Retinal pigment epithelial cell (primary cell): Measurements from ENCODE around the gene GPD1.
"Not testable (repeated sequence)": the region's sequence is repeated elsewhere in the genome, so short reads cannot be mapped to it uniquely, and the experiment has no call there.

Experiments used
- DNase-seq: peaks from one replicate; pipeline ENCODE4 v3.0.0-alpha.2; 2010; ENCODE audit warnings: low read depth
- H3K4me3 ChIP-seq: 2 replicates; pipeline ENCODE4 v1.5.1; 2011; ENCODE audit warnings: mild to moderate bottlenecking, low read length, control low read depth, moderate library complexity
- TF ChIP-seq, protein P1 (sequence below): conservative IDR thresholded peaks from 2 replicates; pipeline ENCODE4 v1.5.1; 2011; ENCODE audit warnings: low read depth, low read length, control low read depth, inconsistent platforms

GPD1 gene

DNA sequence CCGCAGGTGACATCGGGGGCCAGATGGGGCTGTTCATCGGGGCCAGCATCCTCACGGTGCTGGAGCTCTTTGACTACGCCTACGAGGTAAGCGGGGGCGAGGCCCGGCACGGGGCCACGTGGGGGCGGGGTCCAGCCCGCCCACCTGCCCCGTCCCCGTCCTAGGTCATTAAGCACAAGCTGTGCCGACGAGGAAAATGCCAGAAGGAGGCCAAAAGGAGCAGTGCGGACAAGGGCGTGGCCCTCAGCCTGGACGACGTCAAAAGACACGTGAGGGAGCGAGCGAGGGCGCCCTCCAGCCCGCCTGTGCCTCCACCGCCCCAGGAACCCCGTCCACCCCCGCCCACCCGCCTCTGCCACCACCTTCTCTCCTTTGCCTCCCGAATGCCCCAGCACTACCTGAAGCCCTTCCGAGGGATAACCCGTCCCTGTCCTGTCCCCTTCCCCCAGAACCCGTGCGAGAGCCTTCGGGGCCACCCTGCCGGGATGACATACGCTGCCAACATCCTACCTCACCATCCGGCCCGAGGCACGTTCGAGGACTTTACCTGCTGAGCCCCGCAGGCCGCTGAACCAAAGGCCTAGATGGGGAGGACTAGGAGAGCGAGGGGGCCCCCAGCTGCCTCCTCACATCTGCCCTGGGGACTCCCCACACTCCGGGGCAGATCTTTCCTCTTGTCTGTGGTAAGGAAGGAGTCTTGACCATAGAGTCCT is 22.6 kb upstream of the GPD1 start:
- TF ChIP-seq, protein P1, sequence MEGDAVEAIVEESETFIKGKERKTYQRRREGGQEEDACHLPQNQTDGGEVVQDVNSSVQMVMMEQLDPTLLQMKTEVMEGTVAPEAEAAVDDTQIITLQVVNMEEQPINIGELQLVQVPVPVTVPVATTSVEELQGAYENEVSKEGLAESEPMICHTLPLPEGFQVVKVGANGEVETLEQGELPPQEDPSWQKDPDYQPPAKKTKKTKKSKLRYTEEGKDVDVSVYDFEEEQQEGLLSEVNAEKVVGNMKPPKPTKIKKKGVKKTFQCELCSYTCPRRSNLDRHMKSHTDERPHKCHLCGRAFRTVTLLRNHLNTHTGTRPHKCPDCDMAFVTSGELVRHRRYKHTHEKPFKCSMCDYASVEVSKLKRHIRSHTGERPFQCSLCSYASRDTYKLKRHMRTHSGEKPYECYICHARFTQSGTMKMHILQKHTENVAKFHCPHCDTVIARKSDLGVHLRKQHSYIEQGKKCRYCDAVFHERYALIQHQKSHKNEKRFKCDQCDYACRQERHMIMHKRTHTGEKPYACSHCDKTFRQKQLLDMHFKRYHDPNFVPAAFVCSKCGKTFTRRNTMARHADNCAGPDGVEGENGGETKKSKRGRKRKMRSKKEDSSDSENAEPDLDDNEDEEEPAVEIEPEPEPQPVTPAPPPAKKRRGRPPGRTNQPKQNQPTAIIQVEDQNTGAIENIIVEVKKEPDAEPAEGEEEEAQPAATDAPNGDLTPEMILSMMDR: no peak
- DNase-seq: no peak
- no peak overlapping the region for H3K4me3 ChIP-seq

DNA sequence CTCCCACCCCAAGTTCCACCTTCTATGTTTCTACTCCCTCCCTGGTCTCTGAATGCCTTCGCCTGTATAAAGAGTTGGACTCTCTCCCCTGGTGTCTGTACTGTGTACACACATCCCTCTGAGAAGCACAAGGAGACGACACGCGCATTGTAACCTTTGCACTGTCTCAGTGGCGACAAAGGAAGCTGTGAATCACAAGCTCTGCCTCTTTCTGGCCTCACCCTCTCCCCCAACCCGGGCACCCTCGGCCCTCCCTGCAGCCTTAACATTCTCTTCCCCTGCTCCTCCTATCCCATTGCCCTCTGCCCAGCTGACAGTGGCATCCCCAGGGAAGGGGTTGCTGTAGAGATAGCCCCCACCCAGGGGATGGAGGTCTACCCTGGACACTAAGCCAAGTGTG is 21.2 kb upstream of the GPD1 start:
- no peak overlapping the region for H3K4me3 ChIP-seq
- TF ChIP-seq, protein P1: no peak
- DNase-seq: no peak

DNA sequence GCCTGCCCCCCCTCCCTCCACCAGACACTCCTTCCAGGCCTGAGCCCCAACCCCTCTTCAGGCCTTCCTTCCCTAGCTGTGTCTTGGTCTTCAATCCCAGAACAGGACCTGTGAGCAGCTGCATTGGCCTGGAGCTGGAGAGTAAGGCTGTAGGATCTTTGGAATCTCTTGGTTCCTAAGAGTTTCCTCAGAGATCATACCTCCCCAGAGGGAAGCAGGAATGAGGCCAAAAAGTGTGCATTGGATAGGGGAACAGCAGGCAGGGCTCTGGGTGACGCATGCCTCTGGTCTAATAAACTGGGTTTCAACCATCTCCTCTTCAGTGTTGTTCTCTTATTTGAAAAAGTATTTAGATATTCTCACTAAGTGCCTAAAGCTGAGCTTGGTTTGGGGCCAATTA is 20.5 kb upstream of the GPD1 start:
- TF ChIP-seq, protein P1: no peak
- no peak for DNase-seq
- no peak overlapping the region for H3K4me3 ChIP-seq

DNA sequence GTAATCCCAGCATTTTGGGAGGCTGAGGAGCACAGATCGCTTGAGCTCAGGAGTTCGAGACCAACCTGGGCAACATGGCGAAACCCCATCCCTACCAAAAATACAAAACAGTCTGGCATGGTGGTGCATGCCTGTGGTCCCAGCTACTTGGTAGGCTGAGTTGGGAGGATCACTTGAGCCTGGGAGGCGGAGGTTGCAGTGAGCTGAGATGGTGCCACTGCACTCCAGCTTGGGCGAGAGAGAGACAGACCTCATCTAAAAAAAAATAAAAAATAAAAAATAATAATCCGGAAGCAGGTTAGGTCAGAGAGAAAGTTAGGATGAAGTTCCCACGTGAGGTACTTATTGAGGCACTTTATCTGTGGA is 19.4 kb upstream of the GPD1 start:
- H3K4me3 ChIP-seq: peak overlapping the region; percentile 91
- DNase-seq: not testable (repeated sequence)

DNA sequence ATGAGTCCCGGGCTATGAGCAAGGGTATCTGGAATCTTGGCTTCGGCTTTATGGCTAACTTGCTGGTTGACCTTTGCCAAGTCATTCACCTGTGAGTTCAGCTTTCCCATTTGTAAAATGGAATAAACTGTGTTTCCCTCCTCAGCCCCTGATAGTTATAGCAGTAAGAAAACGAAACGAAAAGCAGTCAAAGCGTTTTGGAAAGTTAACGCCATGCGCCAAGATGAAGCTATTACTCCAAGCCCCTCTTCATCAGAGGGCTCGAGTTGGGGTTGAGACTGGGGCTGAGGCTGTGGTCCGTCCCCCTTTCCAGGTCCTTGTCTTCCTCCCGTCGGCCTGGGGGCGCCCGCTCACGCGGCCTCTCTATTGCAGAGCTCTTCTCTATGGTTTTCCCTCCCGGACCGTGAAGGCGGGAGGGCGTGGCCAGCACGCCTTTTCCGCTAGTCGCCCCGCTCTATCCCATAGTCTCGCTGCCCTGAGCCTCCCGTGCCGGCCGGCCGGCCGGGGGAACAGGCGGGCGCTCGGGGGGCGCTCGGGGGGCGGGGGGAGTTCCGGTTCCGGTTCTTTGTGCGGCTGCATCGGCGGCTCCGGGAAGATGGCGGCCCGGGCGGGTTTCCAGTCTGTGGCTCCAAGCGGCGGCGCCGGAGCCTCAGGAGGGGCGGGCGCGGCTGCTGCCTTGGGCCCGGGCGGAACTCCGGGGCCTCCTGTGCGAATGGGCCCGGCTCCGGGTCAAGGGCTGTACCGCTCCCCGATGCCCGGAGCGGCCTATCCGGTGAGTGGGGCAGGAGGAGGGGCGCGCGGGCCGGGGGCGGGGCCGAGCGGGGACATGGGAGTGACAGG is 18.8 kb upstream of the GPD1 start, which contains the start of gene SMARCD1:
SMARCD1 (plus strand) TSS at position 568 of the 840 bp plus-strand sequence; CDS start at position 596, 28 bp downstream.
- peak within 1 kb of the TSS; percentile 91 for H3K4me3 ChIP-seq
- TF ChIP-seq, protein P1: peak; percentile 58

DNA sequence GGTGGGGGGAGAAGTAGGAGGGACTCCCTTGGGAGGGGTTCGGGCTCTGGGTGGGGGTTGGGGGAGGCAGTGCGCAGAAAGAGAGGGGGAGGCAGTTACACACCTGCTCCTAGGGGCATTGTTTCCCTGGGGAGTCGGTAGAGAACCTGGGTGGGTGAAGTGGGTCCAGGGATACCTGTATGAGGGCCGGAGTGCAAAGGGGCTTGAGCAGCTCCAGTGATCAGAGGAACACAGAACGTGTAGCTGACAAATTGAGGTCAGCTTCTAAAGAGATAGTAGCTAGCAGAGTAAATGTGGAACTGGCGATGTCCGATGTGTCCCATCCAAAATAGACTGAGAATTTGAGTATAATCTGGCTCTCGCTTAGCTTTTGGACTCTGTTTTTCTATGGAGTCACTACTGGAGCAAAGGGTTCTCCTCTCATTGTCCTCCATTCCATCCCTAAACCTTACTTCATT is 18.2 kb upstream of the GPD1 start:
- TF ChIP-seq, protein P1: no peak
- H3K4me3 ChIP-seq: peak overlapping the region; percentile 91
- DNase-seq: no peak

More for the DNA sequence above, 18.8 kb upstream of the GPD1 start, which contains the start of gene SMARCD1:
- peak; percentile 74 for DNase-seq

DNA sequence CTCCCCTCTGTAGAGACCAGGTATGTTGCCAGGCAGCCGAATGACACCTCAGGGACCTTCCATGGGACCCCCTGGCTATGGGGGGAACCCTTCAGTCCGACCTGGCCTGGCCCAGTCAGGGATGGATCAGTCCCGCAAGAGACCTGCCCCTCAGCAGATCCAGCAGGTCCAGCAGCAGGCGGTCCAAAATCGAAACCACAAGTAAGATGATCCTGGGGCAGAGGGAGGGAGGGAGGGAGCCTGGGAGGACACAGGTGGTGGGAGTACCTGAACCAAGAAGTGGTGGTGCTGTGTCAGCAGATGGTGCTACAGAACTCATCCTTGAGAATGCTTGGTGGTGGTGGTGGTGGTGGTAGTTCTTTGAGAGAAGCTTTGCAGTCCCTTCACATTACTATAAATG is 17.7 kb upstream of the GPD1 start:
- TF ChIP-seq, protein P1: no peak
- peak overlapping the region; percentile 91 for H3K4me3 ChIP-seq
- no peak for DNase-seq
